Measurements from ENCODE around the gene CFAP99.
"Not testable (repeated sequence)": the region's sequence is repeated elsewhere in the genome, so short reads cannot be mapped to it uniquely, and the experiment has no call there.

Gene CFAP99

DNA sequence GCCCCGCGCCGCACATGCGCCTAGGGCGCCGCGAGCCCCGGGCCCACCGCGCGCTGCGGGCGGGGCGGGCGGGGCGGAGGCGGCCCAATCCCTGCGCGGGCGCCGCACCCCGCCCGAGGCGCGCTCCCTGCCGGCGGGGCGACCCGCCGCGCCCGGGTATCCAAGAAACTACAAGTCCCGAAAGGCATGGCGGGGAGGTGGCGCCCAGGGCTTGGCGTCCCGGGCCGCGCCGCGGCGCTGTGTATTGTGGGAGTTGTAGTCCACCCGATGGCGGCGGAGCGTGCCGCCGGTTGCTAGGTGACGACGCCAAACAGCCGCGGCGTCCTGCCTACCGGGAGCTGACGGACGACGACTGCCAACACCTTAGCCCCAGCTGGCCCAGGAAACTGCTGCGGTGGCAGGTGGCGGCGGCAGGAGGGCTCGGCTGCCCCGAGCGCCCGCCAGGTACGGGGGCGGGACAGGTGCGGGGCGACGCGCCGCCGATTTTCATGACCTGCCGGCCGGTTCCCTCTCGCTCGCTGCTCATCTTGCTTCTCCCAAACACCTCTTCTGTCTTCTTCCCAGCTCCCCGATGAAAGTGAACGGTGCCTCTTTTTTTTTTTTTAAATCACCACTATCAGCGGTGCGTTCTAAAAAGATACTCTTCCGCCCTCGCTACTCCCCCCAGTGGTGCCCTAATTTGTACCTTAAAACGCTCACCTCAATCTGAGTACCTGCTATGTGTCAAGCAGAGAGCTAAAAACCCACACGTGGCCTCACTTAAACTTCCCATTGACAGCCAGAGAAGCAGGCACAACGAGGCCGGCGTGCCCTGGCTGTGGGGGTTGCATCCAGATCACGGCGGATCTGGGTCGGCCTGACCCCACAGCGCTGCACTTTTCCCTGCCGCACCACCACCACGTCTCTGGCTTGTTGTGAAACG is at the start of gene CFAP99:
CFAP99 (plus strand) TSS at position 306 of the 922 bp plus-strand sequence.
- DNase-seq, result peak; percentile 75

DNA sequence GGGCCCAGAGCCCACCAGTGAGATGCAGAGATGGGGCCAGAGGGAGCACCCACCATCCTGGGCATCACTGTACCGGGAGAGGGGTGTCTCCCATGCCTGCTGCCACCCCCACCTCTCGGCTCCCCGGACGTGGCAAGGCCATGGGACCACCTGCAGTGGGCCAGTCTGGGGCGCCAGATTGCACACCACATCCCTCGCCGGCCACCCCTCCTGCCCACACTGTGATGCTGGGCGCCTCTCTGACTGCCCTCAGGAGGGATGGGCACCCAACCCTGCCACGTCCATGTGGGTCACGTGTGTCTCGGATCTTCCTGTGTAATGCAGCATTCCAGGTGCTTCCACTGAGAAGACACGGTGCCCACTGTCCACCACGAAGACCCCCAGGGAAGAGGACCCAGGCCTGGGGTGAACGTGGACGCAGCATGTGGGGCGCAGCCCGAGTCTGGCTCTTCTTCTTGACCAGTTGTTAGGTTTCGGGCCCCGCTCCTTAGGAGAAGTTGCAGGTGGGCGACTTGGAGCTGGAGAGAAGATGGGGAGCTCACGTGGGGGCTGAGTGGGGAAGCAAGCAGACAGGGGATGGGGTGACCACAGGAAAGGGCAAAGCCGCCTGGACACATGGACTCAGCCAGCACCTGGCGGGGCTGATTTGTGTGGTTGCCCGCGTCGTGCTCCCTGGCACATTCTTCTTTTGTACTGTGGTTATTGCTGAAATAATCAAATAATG is 48.0 kb upstream of the CFAP99 start:
- DNase-seq, result no peak

DNA sequence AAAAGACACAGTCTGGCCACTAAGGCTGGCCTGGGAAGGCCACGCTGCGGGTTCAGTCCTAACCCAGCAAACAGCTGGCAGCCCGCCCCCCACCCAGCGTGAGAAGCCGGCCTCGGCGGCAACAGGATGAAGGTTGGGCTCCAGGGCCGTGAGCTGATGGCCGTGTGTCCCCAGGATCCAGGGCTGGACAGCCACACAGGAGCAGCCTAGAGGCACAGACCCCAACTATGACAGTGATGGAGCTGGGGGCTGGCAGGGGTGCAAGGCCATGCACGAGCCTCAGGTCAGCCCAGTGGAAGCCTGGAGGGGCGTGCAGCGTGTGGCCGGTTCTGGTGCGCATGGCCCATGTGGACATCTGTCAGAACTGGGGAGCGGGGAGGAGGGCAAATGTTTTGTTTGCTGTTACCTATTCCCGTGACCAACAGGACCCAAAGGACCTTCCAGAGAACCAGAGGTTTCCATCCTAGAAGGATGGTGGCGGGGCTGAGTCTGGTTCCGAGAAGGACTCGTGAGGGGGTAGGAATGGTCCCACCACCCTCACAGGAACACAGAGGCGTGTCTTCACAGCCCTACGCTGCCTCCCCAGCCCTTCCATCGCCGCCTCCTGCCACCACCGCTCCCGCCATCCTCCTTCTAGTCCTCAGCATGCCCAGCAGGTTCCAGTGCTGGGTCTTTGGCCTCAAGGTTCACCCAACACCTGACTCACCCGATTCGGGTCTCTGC is 46.8 kb upstream of the CFAP99 start:
- DNase-seq, result no peak

DNA sequence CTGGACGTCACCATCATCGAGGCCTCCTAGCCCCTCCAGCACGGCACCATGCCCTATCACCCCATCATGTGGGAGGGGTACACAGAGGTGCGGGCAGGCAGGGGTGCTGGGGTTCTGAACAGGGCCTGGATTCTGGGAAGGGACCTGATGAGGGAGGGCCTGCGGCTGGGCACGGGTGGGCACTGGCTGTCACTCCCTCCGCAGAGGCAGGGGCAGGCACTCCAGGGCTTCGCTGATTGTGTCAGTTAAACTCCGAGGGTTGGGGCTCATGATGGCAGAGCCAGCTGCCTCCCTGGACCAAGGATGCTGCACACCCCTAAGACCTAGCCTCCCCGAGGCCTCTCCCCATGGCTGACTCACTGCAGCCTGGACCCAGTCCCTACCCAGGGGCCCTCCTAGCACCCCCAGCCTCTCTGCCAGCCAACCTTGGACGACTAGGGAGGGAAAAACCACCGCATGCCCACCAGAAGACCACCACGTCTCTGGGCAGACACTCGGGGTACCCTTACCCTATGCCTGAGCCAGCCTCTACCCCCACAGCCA is 46.2 kb upstream of the CFAP99 start:
- no peak for DNase-seq

DNA sequence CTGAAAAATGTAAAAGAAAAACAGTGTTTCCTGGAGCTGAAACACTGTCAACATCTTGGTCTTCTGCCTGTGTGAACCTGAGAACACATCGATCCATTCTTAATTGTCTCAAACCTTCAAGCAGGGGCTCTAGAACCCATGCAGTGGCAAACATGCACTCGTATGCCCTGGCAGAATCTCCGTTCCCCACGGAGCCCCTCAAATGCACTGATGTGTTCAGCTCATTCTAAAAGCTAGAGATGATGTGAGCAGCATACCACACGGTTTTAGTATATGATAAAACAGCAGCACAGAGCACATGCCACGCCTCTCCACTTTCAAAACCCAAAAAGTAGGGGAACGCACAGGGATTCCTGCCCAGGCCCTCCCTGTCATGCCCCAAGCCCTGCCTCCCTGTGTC is 45.2 kb upstream of the CFAP99 start:
- DNase-seq, result no peak

DNA sequence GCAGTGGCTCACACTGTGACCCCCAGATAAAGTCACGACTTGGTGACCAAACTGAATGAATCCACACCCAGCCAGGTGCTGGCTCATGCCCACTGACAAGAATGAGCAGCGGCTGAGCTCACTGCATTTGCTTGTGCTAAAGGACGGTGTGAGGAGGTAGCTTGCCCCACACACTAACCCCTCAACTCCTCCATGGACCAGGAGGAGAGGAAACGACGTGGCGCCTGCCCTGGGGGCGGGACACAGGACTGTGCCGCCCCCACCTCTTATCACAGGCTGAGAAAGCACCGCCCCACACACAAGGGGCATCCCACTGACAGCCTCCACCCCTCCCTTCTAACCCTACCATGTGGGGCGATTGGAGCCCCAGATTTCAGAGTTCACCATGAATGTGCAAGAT is 43.3 kb upstream of the CFAP99 start:
- DNase-seq, result no peak

DNA sequence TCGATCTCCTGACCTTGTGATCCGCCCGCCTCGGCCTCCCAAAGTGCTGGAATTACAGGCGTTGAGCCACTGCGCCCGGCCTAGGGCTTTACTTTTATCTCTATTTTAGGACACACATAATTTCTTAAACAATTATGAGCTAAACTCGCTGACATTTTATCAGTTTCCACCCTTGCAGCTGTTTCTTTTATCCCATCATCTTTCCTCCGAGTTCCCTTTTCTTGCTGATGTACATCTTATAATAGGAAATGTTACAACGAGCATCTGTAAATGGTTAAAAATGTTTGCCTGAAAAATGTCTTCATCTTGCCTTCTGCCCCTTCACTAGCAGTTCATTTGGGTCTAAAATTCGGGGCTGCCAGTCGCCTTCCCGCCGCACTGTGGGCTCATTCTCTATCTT is 41.5 kb upstream of the CFAP99 start:
- DNase-seq, result no peak

DNA sequence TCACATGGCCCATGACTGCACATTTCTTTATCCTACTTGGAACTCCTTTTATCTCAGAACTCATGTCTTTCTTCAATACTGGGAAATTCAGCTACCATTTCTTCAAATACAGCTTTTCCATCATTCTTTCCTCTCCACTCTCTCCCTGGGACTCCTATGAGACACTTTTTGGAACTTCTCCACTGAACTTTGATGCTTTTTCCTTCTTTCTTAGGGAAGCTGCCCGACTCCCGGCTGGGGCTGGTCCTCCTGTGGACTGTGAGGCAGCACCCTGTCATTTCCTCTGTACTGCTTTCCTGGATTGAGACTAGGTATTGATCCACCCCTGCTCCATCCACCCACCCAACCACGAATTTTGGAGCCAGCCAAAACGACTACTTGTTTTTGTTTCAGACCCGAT is 40.4 kb upstream of the CFAP99 start:
- DNase-seq, result no peak

DNA sequence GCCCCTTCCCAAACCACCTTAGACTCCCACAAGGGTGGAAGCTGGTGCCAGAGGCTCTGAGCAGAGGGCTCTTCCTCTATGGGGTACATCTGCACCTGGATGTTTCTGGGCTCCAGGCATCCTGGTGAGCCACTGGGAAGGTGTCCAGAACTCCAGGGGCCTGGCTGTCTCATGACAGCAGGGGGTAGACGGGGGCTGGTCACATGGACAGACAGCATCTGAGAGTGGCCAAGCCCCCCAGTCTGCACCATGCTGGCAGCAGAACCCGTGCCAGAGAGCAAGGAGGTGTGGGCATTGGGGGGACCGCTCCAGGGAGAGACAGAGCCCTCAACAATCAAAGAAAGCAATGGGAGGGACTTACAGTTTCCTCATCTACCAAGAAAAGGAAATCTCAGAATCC is 39.9 kb upstream of the CFAP99 start:
- DNase-seq, result no peak

DNA sequence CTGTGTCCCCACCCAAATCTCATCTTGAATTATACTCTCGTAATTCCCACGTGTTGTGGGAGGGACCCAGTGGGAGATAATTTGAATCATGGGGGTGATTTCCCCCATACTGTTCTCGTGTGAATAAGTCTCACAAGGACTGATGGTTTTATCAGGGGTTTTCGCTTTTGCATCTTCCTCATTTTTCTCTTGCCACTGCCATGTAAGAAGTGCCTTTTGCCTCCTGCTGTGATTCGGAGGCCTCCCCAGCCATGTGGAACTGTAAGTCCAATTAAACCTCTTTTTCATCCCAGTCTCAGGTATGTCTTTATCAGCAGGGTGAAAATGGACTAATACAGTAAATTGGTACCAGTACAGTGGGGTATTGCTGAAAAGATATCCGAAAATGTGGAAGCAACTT is 38.2 kb upstream of the CFAP99 start:
- DNase-seq, result not testable (repeated sequence)

DNA sequence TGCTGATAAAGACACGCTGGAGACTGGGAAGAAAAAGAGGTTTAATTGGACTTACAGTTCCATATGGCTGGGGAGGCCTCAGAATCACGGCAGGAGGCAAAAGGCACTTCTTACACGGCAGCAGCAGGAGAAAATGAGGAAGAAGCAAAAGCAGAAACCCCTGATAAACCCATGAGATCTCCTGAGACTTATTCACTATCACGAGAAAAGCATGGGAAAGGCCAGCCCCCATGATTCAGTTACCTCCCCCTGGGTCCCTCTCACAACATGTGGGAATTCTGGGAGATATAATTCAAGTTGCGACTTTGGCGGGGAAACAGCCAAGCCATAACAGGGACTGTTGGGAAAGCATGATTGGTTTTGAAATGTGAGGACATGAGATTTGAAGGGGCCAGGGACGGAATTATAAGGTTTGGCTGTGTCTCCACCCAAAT is 36.0 kb upstream of the CFAP99 start:
- DNase-seq, result not testable (repeated sequence)

DNA sequence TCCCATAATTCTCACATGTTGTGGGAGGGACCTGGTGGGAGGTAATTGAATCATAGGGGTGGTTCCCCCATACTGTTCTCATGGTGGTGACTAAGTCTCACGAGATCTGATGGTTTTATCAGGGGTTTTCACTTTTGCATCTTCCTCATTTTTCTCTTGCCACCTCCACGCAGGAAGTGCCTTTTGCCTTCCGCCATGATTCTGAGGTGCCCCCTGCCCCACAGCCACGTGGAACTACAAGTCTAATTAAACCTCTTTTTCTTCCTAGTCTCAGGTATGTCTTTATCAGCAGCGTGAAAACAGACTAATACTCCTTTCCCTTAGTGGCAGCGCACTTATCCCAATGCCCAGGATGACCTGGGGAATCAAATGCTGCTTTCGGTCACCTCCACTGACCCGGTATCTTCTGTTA is 35.5 kb upstream of the CFAP99 start:
- not testable (repeated sequence) for DNase-seq

DNA sequence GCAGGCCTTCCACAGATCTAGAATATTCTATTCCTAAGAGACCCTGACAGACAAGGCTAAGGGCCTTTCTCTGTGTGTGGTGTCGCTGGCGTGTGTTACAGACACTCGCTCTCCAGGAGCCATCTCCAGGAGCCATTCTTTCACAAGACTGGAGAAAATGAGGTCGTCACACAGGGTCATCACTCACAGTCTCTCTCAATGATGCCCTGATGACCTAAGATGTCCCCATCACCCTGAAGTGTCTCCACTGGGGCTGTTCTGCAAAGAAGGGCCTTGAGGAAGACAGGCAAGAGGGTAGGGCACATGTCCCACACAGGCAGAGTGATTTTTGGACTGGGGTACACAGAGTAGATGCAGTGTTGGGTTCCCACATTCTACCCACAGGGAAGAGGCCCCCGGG is 35.0 kb upstream of the CFAP99 start:
- DNase-seq, result no peak

DNA sequence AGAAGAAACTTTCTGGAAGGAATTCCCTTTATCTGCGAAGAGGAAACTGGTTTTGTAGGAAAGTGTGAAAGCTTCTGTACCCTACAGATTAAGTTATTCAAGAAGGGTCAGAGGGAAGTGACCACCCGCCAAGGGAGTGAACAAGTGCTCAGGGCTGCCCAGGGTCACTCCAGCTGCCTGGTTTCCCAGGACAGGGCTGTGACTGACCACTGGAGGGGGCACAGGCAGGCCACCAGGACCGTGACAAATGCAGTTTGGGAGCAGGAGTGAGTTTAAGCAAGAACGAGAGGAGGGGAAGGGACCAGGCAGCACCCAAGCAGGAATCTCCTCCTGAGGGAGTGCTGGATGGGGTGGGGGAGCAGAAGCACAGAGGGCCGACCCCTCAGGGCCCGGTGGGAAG is 34.5 kb upstream of the CFAP99 start:
- no peak for DNase-seq

DNA sequence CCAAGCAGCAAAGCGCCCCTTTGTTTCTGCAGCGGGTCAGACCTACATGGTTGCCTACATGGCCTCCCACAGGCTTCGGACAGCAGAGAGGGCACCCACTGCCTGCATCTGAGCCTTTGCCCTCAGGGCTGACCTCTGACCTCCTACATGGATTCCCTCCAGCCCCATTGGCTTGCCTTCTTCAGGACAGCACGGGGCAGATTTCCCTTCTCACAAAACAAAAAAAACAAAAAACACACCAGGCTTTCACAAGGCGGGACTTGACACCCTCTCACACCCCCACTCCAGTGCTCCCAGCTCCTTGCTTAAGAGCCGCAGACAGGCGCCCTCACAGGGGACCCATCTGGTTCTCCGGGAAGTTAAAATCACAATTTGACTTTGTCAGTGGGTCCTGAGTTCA is 33.2 kb upstream of the CFAP99 start:
- DNase-seq, result no peak

DNA sequence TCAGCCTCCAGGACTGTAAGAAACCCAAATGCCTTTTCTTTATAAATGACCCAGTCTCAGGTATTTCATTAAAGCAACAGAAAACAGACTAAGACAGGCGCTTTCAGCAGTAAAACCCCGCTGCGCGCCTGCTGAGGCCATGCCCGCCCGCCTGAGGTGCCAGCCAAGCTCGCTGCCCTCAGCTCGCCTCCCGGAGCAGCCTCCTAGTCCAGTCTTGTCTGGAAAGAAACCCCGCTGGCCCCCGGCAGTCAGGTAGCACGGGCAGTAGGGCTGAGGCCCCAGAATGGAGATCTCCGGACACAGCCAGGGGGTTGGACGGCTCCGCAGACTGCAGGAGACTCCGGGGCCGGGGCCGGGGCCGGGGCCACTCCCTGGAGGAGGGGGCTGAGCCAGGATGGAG is 32.0 kb upstream of the CFAP99 start:
- DNase-seq, result no peak

DNA sequence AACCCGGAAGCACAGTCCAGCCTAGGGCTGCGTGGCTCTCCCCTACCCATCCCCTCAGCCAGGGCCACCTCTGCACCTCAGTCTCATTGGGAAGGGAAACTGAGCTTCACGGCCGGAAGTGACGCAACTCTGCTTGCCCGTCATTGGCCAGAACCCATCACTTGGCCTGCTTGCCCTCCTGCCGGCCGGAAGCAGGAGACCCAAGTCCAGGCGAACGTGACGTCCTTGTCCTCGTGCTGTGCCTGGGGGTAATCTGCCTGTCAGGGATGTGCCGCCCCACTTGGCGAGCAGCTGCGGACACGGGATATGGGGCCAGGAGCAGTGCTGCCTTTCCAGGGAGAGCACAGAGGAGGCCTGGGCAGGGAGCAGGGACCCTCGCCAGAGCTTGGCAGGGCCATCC is 31.5 kb upstream of the CFAP99 start:
- DNase-seq, result no peak

DNA sequence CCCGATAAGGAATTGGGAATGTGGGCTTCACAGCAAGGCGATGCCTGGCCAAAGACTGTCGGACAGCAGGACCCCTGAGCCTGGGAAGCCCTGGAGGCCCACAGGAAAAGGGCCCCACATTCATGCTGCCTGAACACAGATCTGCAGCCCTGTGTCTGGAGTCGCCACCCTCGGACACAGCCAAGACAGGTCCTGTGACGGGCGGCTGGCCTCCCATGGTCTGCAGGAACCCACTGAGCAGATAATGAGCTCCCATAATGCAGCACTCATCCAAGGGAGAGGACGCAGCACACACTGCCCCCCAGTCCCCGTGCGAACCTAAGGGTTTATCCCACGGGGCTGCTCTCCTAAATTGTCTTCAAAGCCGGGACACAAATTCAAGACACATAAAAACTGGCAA is 30.9 kb upstream of the CFAP99 start:
- no peak for DNase-seq

DNA sequence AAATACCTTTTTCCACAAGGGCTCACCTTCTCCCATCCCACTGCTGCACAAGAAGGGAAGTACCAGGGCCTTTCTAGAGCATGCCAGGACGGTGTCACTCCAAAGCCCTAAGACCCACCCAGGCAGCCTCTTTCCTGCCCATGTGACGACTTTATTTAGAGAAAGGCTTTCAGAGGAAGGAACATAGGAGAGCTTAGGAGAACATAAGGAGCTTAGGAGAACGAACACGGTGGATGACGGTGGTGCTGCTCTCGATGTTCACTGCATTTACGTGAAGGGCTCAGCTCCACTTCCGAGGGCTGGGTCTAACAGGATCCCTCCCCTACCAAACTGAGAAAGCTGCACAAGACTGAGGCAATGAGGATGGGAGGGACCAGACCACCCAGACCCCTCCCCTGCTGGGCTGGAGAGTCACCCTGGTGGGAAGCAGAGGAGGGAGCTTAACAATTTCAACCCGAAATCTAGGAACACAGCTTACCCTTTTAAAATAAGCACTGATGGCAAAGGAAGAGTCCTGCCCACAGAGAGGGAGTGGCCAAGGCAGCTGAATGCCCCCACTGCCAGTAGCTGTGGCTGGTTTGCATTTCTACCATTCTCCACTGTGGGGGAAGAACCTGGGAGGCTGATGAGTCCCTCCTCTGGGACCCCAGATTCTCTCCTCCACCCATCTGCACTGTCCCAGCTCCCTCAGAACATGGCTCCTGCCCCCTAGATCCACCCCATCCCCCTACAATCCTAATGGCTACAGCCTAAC is 30.1 kb upstream of the CFAP99 start:
- DNase-seq, result no peak

DNA sequence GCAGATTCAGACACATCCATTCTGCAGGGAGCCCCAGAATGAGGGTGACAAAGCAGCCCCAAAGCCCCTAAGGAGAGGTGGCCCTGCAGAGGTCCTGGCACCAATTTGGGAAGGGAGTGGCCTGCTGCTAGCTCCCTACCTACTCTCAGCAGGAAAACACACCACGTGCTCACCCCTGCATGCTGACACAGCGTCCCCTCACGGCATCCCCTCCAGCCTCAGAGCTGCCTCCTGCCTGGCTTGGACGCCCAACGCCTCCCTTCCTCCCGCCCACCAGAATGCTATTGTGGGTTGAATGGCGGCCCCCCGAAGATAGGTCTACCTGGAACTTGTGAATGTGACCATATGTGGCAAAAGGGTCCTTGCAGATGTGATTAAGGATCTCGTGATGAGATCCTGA is 29.1 kb upstream of the CFAP99 start:
- DNase-seq, result no peak

DNA sequence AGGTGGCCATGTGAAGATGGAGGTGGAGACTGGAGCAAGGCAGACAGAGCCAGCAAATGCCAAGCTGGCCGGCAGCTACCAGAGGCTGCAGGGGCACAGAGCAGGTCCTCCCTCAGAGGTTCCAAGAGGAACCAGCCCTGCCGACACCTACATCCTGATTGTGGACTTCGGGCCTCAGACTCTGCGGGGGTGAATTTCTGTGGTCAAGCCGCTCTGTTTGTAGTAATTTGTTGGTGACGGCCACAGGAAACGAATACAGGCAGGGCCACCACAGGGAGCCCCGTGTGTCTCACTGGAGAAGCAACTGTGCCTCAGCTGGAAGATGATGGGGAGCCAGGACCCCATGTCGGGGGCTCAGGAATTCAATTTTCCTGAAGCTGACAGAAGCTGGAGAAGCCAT is 28.6 kb upstream of the CFAP99 start:
- no peak for DNase-seq

DNA sequence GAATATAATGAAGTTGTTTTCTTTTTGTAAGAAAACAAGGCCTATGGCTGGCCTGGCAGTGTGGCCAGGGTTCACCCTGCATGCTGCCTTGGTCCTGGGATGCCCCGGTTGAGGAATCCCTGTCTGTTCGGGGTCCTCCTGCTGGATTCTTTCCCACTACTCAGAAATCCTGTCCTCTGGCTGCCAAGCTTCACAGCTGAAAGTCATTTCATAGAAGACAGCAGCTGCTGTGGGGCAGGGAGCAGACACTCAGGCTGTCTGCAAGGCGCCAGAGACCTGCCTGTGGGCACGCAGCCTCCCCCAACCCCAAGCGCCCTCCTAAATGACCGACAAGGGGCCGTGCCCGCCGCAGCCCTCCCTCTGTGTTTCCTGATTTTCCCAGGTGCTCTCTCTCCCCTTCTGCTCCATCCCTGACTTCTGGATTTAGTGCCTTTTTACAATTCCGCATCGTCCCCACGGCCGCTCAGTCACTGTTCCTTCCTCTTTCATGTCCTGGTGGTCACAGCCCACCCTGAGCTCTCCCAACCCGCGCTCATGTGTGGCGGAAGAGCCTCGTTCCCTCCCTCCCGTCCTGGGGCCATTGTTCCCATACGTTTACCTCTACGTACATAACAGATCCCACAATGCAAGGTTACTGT is 27.9 kb upstream of the CFAP99 start:
- DNase-seq, result no peak
